ENCODE data around the gene WWOX. TPM values are rescaled to one million over a fixed set of nuclear protein-coding genes. Genes with fewer than 3 reads are reported as not detected.

The WWOX gene
- total RNA-seq, 6 experiments from 2014 or later: 0.46 to 3.4 (median 1.3) TPM

DNA sequence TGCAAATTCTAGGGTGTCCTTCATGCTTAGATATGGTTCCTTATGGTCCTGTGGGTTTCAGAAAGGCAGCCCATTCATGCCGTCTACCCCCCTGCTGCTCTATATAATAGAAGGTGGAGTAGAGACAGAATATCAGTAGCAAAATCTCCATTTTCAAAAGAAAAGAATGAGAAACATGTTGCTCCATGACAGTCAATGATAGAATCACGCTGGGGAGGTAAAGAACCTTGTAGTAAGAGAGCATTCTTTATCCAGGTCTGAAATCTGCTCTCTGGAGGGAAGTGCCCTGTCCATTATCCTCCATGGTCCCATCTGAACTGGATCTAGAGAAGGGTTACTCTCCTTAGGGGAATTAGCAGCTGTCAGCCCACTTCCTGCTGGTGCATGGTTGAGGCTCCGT is 272.8 kb downstream of the WWOX start:
- peaks cover 4% of the 10 kb centered on the region; the same call in 1 of the 2 replicates for H3K36me3 Mint-ChIP-seq (ENCODE audit: low read depth)
- TF ChIP-seq, protein P1, sequence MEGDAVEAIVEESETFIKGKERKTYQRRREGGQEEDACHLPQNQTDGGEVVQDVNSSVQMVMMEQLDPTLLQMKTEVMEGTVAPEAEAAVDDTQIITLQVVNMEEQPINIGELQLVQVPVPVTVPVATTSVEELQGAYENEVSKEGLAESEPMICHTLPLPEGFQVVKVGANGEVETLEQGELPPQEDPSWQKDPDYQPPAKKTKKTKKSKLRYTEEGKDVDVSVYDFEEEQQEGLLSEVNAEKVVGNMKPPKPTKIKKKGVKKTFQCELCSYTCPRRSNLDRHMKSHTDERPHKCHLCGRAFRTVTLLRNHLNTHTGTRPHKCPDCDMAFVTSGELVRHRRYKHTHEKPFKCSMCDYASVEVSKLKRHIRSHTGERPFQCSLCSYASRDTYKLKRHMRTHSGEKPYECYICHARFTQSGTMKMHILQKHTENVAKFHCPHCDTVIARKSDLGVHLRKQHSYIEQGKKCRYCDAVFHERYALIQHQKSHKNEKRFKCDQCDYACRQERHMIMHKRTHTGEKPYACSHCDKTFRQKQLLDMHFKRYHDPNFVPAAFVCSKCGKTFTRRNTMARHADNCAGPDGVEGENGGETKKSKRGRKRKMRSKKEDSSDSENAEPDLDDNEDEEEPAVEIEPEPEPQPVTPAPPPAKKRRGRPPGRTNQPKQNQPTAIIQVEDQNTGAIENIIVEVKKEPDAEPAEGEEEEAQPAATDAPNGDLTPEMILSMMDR (IDR thresholded peaks at IDR 0.05): no peak
- H3K27ac Mint-ChIP-seq: no peak overlapping the region
- H3K9me3 Mint-ChIP-seq: peaks cover 60% of the 10 kb centered on the region
- H3K4me3 Mint-ChIP-seq: no peak overlapping the region
- no peaks in the 10 kb centered on the region for H3K27me3 Mint-ChIP-seq (ENCODE audit: insufficient read depth)
- DNase-seq: no peak
- H3K4me1 Mint-ChIP-seq (ENCODE audit: low read depth): no peaks in the 10 kb centered on the region

DNA sequence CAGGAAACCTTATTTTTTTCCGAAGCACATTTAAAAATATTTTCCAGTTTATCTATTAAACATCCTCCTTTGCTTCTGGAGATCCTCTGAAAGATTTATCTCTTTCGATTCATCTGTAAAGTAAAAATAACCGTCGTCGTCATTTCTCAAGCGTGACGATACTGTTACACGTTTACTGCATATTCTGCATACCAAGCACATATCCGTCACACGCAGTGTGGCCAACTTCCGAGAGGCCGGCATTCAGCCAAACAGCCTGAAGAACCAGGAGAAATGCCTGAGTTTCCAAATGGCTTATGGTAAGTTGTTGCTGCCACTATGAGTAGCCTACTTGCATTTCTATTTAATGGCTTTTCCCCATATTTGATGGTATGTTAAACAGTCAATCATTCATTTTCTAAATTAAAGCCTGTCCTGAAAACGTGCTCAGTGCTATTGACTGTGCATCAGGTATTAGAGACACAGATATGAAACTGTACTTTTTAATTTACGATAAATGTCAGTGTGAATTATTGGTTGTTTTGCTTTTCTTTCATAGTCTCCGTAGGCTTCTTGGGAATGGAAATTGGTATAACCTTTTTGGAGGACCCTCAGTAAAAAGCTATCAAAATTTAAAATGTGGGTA is 275.7 kb downstream of the WWOX start:
- DNase-seq: no peak
- peaks cover 4% of the 10 kb centered on the region; the same call in 1 of the 2 replicates for H3K36me3 Mint-ChIP-seq (ENCODE audit: low read depth)
- no peak overlapping the region for H3K27ac Mint-ChIP-seq
- TF ChIP-seq, protein P1 (IDR thresholded peaks at IDR 0.05): no peak
- no peaks in the 10 kb centered on the region for H3K27me3 Mint-ChIP-seq (ENCODE audit: insufficient read depth)
- no peak overlapping the region for H3K4me3 Mint-ChIP-seq
- peaks cover 59% of the 10 kb centered on the region for H3K9me3 Mint-ChIP-seq
- H3K4me1 Mint-ChIP-seq (ENCODE audit: low read depth): no peaks in the 10 kb centered on the region

DNA sequence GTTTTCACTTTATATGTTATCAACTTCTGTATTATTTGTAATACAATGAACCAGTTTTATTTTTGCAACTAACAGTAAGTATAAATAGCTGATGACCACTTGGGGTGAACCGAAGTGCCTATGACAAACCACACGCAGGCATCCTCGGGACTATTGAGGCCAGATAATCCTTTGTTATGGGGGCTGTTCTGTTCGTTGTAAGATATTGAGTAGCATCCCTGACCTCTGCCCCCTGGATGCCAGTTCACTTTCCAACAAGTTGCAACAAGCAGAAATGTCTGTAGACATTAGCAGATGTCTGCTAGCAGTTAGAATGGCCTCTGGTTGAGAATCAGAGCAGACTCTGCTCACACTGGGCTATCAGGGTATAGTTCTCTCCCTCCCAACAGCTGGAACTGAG is 277.0 kb downstream of the WWOX start:
- Mint-ChIP-seq H3K36me3 (ENCODE audit: low read depth) (no peaks in the 10 kb centered on the region), H3K9me3 (peaks cover 52% of the 10 kb centered on the region), H3K27ac (no peak overlapping the region), H3K4me1 (ENCODE audit: low read depth) (no peaks in the 10 kb centered on the region), H3K4me3 (no peak overlapping the region), H3K27me3 (ENCODE audit: insufficient read depth) (no peaks in the 10 kb centered on the region)
- DNase-seq: no peak
- TF ChIP-seq, protein P1 (IDR thresholded peaks at IDR 0.05): no peak

DNA sequence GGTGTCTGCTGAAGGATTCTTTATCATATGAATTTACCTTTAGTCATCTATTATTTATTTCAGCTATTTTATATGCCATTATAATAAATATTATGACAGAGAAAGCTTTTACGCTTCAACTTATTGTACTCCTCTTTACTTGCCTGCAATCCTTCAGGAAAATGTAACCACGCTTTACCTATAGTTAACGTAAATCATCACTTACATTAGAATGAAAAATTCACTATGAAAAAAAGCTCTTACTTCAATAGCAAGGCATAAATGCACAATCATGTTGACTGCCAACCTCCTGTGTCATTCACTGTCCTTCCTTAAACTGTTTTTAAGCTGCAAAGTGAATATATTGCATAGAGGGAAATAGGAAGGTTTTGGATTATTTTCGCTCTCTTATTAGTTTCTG is 277.9 kb downstream of the WWOX start:
- H3K36me3 Mint-ChIP-seq (ENCODE audit: low read depth): no peaks in the 10 kb centered on the region
- H3K4me3 Mint-ChIP-seq: no peak overlapping the region
- TF ChIP-seq, protein P1 (IDR thresholded peaks at IDR 0.05): no peak
- no peak for DNase-seq
- H3K4me1 Mint-ChIP-seq (ENCODE audit: low read depth): no peaks in the 10 kb centered on the region
- no peaks in the 10 kb centered on the region for H3K27me3 Mint-ChIP-seq (ENCODE audit: insufficient read depth)
- H3K27ac Mint-ChIP-seq: no peak overlapping the region
- H3K9me3 Mint-ChIP-seq: peaks cover 53% of the 10 kb centered on the region

DNA sequence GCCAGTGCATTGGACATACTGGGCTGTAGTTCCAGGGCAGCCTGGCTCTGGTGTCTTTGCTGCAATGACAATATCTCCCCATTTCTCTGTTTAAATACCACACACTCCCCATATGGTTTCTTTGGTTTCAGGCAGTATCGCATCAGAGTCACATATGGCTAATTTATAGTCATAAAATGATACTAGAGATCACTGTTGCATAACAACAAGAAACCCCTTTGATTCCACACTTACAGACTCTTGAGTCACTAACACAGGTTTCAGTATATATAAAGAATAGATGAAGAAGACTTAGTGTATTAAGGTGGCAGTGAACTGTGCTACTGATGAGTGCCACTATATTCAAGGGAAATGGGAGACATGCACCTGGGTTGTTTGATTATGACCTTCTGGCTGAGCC is 281.6 kb downstream of the WWOX start:
- no peaks in the 10 kb centered on the region for H3K36me3 Mint-ChIP-seq (ENCODE audit: low read depth)
- H3K4me3 Mint-ChIP-seq: no peak overlapping the region
- peaks cover 69% of the 10 kb centered on the region for H3K9me3 Mint-ChIP-seq
- no peak overlapping the region for H3K27ac Mint-ChIP-seq
- TF ChIP-seq, protein P1 (IDR thresholded peaks at IDR 0.05): no peak
- no peaks in the 10 kb centered on the region for H3K4me1 Mint-ChIP-seq (ENCODE audit: low read depth)
- H3K27me3 Mint-ChIP-seq (ENCODE audit: insufficient read depth): no peaks in the 10 kb centered on the region
- DNase-seq: no peak
